ENCODE measurements around the gene MPPED2. TPM values are rescaled to one million over a fixed set of nuclear protein-coding genes. Genes with fewer than 3 reads are reported as not detected.

The MPPED2 gene
- total RNA-seq, 1 donor from 2014 or later: 0.42 TPM

DNA sequence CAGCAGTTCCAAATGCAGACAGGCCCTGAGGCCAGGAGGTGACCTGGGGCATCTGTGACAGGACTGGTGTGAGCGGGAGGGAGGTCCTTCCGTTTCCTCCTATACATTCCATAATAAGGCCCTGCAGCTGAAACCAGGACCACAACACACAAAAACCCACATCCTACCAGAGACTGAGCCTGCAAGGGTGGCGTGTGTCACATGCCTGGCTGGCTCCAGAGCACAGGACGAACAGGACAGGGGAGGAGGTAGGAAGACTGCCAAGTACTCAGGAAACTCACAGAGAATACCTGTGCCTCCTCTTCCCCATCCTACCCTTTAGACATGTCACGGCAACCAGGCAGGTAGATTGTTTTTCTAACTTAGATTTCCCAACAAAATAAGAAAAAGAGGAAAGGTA lies 159.4 kb downstream of the MPPED2 start:
- TF ChIP-seq, protein P1, sequence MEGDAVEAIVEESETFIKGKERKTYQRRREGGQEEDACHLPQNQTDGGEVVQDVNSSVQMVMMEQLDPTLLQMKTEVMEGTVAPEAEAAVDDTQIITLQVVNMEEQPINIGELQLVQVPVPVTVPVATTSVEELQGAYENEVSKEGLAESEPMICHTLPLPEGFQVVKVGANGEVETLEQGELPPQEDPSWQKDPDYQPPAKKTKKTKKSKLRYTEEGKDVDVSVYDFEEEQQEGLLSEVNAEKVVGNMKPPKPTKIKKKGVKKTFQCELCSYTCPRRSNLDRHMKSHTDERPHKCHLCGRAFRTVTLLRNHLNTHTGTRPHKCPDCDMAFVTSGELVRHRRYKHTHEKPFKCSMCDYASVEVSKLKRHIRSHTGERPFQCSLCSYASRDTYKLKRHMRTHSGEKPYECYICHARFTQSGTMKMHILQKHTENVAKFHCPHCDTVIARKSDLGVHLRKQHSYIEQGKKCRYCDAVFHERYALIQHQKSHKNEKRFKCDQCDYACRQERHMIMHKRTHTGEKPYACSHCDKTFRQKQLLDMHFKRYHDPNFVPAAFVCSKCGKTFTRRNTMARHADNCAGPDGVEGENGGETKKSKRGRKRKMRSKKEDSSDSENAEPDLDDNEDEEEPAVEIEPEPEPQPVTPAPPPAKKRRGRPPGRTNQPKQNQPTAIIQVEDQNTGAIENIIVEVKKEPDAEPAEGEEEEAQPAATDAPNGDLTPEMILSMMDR (IDR thresholded peaks at IDR 0.05; ENCODE audit: insufficient read depth, low read length, poor library complexity, severe bottlenecking): no peak
- Histone ChIP-seq H3K4me3 (ENCODE audit: low read depth, low read length) (no peak overlapping the region), H3K36me3 (ENCODE audit: control insufficient read depth, insufficient read depth, low read length) (no peaks in the 10 kb centered on the region), H3K27me3 (ENCODE audit: control insufficient read depth, insufficient read depth, low read length) (no peaks in the 10 kb centered on the region)
- DNase-seq (ENCODE audit: low read depth): no peak

- Histone ChIP-seq H3K36me3 (ENCODE audit: control insufficient read depth, insufficient read depth, low read length) (no peaks in the 10 kb centered on the region), H3K27me3 (ENCODE audit: control insufficient read depth, insufficient read depth, low read length) (no peaks in the 10 kb centered on the region), H3K4me3 (ENCODE audit: low read depth, low read length) (no peak overlapping the region)
- TF ChIP-seq, protein P1 (IDR thresholded peaks at IDR 0.05; ENCODE audit: insufficient read depth, low read length, poor library complexity, severe bottlenecking): no peak
- no peak for DNase-seq (ENCODE audit: low read depth)
These were observed 161.3 kb downstream of the MPPED2 start for GRCh38 chr11:30424844-30425243.

DNA sequence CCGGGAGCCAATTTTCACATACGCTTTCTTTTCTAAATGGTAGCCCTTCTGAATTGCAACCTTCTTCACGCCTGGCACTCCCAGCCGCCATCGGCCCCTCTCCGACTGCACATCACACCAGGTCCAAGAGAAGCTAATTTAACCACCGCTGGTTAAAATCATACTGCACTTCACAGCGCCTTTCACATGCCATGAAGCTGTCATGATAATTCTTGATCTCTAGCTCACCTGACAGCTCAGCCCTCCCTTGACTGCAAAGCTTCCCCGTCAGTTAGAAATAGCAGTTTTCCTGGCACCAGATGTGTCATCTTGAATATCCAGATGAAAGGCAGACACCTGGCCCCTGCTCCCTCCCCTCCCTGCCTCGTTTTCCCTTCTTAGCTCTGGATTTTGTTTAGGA lies 161.8 kb downstream of the MPPED2 start:
- DNase-seq (ENCODE audit: low read depth): no peak
- no peaks in the 10 kb centered on the region for H3K36me3 ChIP-seq (ENCODE audit: control insufficient read depth, insufficient read depth, low read length)
- no peak overlapping the region for H3K4me3 ChIP-seq (ENCODE audit: low read depth, low read length)
- TF ChIP-seq, protein P1 (IDR thresholded peaks at IDR 0.05; ENCODE audit: insufficient read depth, low read length, poor library complexity, severe bottlenecking): no peak
- H3K27me3 ChIP-seq (ENCODE audit: control insufficient read depth, insufficient read depth, low read length): no peaks in the 10 kb centered on the region

DNA sequence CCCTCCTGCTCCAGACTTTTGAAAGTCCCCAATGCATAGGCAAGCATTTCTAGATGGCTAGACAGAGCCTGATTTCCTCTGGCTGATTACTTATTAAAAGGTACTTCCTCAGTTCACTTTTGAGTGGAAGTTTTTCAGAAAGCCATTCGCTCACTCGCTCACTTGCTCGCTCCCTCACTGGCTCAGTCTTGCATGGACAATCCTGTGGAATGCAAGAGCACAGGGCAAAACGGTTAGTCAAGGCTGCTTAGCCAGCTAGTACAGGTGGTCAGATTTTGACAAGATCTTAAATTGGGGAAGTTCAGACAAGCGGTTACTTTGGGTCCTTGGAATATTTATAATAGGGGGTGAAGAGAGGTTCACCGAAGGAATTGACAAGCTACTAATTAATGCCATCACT lies 162.3 kb downstream of the MPPED2 start:
- TF ChIP-seq, protein P1 (IDR thresholded peaks at IDR 0.05; ENCODE audit: insufficient read depth, low read length, poor library complexity, severe bottlenecking): no peak
- H3K4me3 ChIP-seq (ENCODE audit: low read depth, low read length): no peak overlapping the region
- H3K27me3 ChIP-seq (ENCODE audit: control insufficient read depth, insufficient read depth, low read length): no peaks in the 10 kb centered on the region
- H3K36me3 ChIP-seq (ENCODE audit: control insufficient read depth, insufficient read depth, low read length): no peaks in the 10 kb centered on the region
- DNase-seq (ENCODE audit: low read depth): peak; percentile 86

DNA sequence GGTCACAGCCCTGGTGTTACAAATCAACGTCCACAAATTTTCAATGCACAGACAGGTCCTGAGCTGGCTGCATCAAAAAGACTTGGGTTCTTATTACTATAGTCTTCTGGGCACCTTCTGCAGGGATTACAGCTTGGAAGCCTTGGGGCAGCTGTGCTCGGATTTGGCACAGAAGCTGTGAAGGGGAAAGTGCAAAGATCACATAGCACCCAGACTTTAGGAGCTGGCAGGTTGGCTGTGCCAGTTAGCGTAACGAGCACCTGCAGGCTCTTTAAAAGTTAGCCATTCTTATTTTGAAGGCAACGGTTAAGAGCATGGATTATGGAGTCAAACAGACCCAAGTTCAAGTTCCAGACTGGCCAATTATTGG lies 162.9 kb downstream of the MPPED2 start:
- Histone ChIP-seq H3K4me3 (ENCODE audit: low read depth, low read length) (no peak overlapping the region), H3K27me3 (ENCODE audit: control insufficient read depth, insufficient read depth, low read length) (no peaks in the 10 kb centered on the region)
- TF ChIP-seq, protein P1 (IDR thresholded peaks at IDR 0.05; ENCODE audit: insufficient read depth, low read length, poor library complexity, severe bottlenecking): no peak

DNA sequence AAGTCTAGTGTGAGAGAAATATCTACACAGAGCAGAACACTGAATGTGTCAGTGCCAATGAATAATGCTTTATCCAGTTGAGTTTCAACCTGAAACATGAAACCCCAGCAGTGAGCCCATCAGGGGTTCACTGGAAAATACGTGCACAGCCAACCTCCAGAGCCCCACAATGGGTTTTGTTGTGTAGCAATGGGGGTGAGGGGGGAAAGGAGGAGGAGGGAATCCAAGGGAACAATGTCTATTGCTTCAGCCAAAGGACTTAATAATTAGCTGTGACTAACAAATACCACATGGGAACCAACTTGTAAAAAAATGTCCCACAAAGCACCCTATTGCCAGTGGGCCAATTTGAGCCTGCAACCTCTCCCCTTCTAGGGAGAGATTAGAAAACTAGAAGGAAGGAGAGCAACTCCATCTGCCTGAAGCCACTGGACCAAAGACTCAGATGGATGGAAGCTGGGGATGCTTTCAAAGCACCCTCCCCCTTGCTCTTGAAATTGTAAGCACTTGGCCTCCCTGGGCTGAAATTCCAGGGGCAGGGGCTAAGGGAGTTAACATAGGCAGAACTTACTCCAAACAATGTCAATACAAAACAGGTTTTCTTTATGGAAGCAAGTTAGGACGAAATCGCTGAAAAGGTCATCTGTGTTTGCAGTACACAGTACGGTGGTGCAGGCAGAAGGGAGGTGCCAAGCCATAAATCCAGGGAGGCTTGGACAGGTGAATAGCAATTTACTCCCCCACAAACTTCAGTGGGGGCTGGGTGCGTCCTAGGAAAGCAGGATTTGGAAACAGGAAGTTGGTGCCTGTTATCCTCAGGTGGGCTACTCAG lies 163.5 kb downstream of the MPPED2 start:
- H3K27me3 ChIP-seq (ENCODE audit: control insufficient read depth, insufficient read depth, low read length): no peaks in the 10 kb centered on the region
- H3K36me3 ChIP-seq (ENCODE audit: control insufficient read depth, insufficient read depth, low read length): no peaks in the 10 kb centered on the region
- H3K4me3 ChIP-seq (ENCODE audit: low read depth, low read length): no peak overlapping the region
- no peak for DNase-seq (ENCODE audit: low read depth)
- TF ChIP-seq, protein P1 (IDR thresholded peaks at IDR 0.05; ENCODE audit: insufficient read depth, low read length, poor library complexity, severe bottlenecking): no peak

More for the DNA sequence above, 162.9 kb downstream of the MPPED2 start:
- no peaks in the 10 kb centered on the region for H3K36me3 ChIP-seq (ENCODE audit: control insufficient read depth, insufficient read depth, low read length)
- no peak for DNase-seq (ENCODE audit: low read depth)
